SK-N-SH treated with all-trans-retinoic acid at 6 μM for 48 hours (cell line): ENCODE data around the gene NEMF.
"Not testable (repeated sequence)": the region's sequence is repeated elsewhere in the genome, so short reads cannot be mapped to it uniquely, and the experiment has no call there.

Source experiments
- ARNTL ChIP-seq: fragments of 450-650 bp; formaldehyde crosslinking; IDR thresholded peaks from 2 replicates; pipeline ENCODE4 v1.5.0; 2020; ENCODE audit warnings: low read depth, mild to moderate bottlenecking, moderate library complexity, borderline replicate concordance
- BACH2 ChIP-seq: fragments of 250-450 bp; sonication (Bioruptor Pico); IDR thresholded peaks from 2 replicates; pipeline ENCODE4 v1.9.0; 2021; ENCODE audit warnings: mild to moderate bottlenecking, borderline replicate concordance
- CREB5 ChIP-seq: fragments of 250-450 bp; sonication (Bioruptor Pico); IDR thresholded peaks from 2 replicates; pipeline ENCODE4 v1.5.1; 2020; ENCODE audit warnings: low read depth, mild to moderate bottlenecking, moderate library complexity
- POU6F1 ChIP-seq: fragments of 250-450 bp; sonication (Bioruptor Pico); IDR thresholded peaks from 2 replicates; pipeline ENCODE4 v1.8.0; 2021; ENCODE audit warnings: low read depth, mild to moderate bottlenecking, moderate library complexity, borderline replicate concordance
- RARB ChIP-seq: fragments of 250-450 bp; sonication (Bioruptor Pico); IDR thresholded peaks from 2 replicates; pipeline ENCODE4 v1.8.0; 2021; ENCODE audit warnings: mild to moderate bottlenecking, moderate library complexity
- SNAI2 ChIP-seq: fragments of 250-450 bp; sonication (Bioruptor Pico); IDR thresholded peaks from 2 replicates; pipeline ENCODE4 v1.5.0; 2020; ENCODE audit warnings: mild to moderate bottlenecking, moderate library complexity
- TCF4 ChIP-seq: fragments of 250-450 bp; sonication (Bioruptor Pico); IDR thresholded peaks from 2 replicates; pipeline ENCODE4 v1.8.0; 2021; ENCODE audit warnings: mild to moderate bottlenecking, moderate library complexity, borderline replicate concordance
- TSHZ2 ChIP-seq: fragments of 250-450 bp; sonication (Bioruptor Pico); IDR thresholded peaks from 2 replicates; pipeline ENCODE4 v1.5.0; 2020; ENCODE audit warnings: mild to moderate bottlenecking, moderate library complexity
- ZC3H10 ChIP-seq: fragments of 250-450 bp; sonication (Bioruptor Pico); IDR thresholded peaks from 2 replicates; pipeline ENCODE4 v1.5.1; 2021; ENCODE audit warnings: mild to moderate bottlenecking, moderate library complexity
- ZFP3 ChIP-seq: fragments of 250-450 bp; sonication (Bioruptor Pico); IDR thresholded peaks from 2 replicates; pipeline ENCODE4 v1.5.0; 2020; ENCODE audit warnings: mild to moderate bottlenecking, moderate library complexity
- ZFP30 ChIP-seq: fragments of 450-650 bp; formaldehyde crosslinking; IDR thresholded peaks from 2 replicates; pipeline ENCODE4 v1.5.0; 2022; ENCODE audit warnings: mild to moderate bottlenecking, moderate library complexity
- ZNF565 ChIP-seq: fragments of 450-650 bp; formaldehyde crosslinking; conservative IDR thresholded peaks from 2 replicates; pipeline ENCODE4 v1.5.0; 2020; ENCODE audit warnings: low read depth, mild to moderate bottlenecking, moderate library complexity
- ZNF70 ChIP-seq: fragments of 450-650 bp; formaldehyde crosslinking; IDR thresholded peaks from 2 replicates; pipeline ENCODE4 v1.5.0; 2020; ENCODE audit warnings: mild to moderate bottlenecking, moderate library complexity
- ZNF8 ChIP-seq: fragments of 450-650 bp; formaldehyde crosslinking; IDR thresholded peaks from 2 replicates; pipeline ENCODE4 v1.5.0; 2020; ENCODE audit warnings: mild to moderate bottlenecking, moderate library complexity

- TF ChIP-seq ZFP30 (CRISPR knock-in tag); ARNTL; TSHZ2 (CRISPR knock-in tag); ZNF8 (CRISPR knock-in tag); ZFP3 (CRISPR knock-in tag); ZC3H10; TCF4 (CRISPR knock-in tag); CREB5 (CRISPR knock-in tag); POU6F1; RARB (CRISPR knock-in tag); BACH2 (CRISPR knock-in tag); ZNF565; ZNF70 (CRISPR knock-in tag); SNAI2: not testable (repeated sequence)
These were observed 36.5 kb downstream of the NEMF start for GRCh38 chr14:49816118-49816517.
